HepG2 (cell line): ENCODE results near the gene POLR3F. TPM values are rescaled to one million over a fixed set of nuclear protein-coding genes. Genes with fewer than 3 reads are reported as not detected.
A peak's percentile ranks its signal among the peaks of the same experiment; 100 is the strongest.

Experiments used
- AGO2 ChIP-seq: fragments of 200-400 bp; formaldehyde crosslinking; optimal IDR thresholded peaks from 2 replicates; pipeline ENCODE3; 2017; ENCODE audit warnings: mild to moderate bottlenecking, low read depth, low read length, moderate library complexity
- ATF7-NPFF ChIP-seq: sonication (generic); formaldehyde crosslinking; IDR thresholded peaks from 2 replicates; pipeline ENCODE4 v1.8.1; 2023; ENCODE audit warnings: mild to moderate bottlenecking, low read depth, missing genetic modification reagents, moderate library complexity
- DMAP1 ChIP-seq: IDR thresholded peaks from 2 replicates; pipeline ENCODE4 v1.6.1; 2016
- FOSL1 ChIP-seq: sonication (generic); formaldehyde crosslinking; IDR thresholded peaks from 2 replicates; pipeline ENCODE4 v1.9.0; 2021; ENCODE audit warnings: missing genetic modification reagents, borderline replicate concordance
- FOXM1 ChIP-seq: sonication (generic); formaldehyde crosslinking; IDR thresholded peaks from 2 replicates; pipeline ENCODE4 v1.5.0; 2020; ENCODE audit warnings: missing genetic modification reagents
- KIAA2018 ChIP-seq: sonication (generic); formaldehyde crosslinking; IDR thresholded peaks from 2 replicates; pipeline ENCODE4 v1.5.0; 2020; ENCODE audit warnings: mild to moderate bottlenecking, missing genetic modification reagents, borderline replicate concordance
- MXD3 ChIP-seq: IDR thresholded peaks from 2 replicates; pipeline ENCODE4 v1.6.1; 2016; ENCODE audit warnings: mild to moderate bottlenecking, missing biosample characterization, missing genetic modification reagents
- POGK ChIP-seq: sonication (generic); formaldehyde crosslinking; conservative IDR thresholded peaks from 2 replicates; pipeline ENCODE4 v1.8.0; 2022; ENCODE audit warnings: mild to moderate bottlenecking, moderate library complexity, missing genetic modification reagents
- POLR2AphosphoS2 ChIP-seq: IDR thresholded peaks from 2 replicates; pipeline ENCODE4 v1.6.1; 2011; ENCODE audit warnings: low read depth, low read length, improper control_type of control experiment
- RBFOX2 ChIP-seq: fragments of 200-400 bp; formaldehyde crosslinking; IDR thresholded peaks from 2 replicates; pipeline ENCODE4 v1.6.1; 2017; ENCODE audit warnings: low read depth, mild to moderate bottlenecking, low read length
- RFX5 ChIP-seq: IDR thresholded peaks from 2 replicates; pipeline ENCODE4 v1.6.1; 2011; ENCODE audit warnings: low read depth, low read length, improper control_type of control experiment
- SIX1 ChIP-seq: sonication (generic); formaldehyde crosslinking; IDR thresholded peaks from 2 replicates; pipeline ENCODE4 v1.4.0; 2020; ENCODE audit warnings: missing genetic modification reagents, borderline replicate concordance
- U2AF2 ChIP-seq: fragments of 200-400 bp; formaldehyde crosslinking; IDR thresholded peaks from 2 replicates; pipeline ENCODE4 v1.6.1; 2017; ENCODE audit warnings: low read depth, mild to moderate bottlenecking, low read length
- ZBTB2 ChIP-seq: sonication (generic); formaldehyde crosslinking; IDR thresholded peaks from 2 replicates; pipeline ENCODE4 v1.8.0; 2022; ENCODE audit warnings: low read depth, missing genetic modification reagents
- ZNF207 ChIP-seq: fragments of 450-650 bp; IDR thresholded peaks from 2 replicates; pipeline ENCODE4 v1.6.1; 2016; ENCODE audit warnings: antibody characterized with exemption, borderline replicate concordance
- ZNF264 ChIP-seq: sonication (generic); formaldehyde crosslinking; IDR thresholded peaks from 2 replicates; pipeline ENCODE4 v1.4.0; 2020; ENCODE audit warnings: missing genetic modification reagents
- polyA plus RNA-seq, 8 experiments: library from polyadenylated mRNA; depleted of rRNA in 3 of 8; stranded (reverse) in 7 of 8; unstranded in 1 of 8; fragments of >200 nt; fragmentation: Illumina TruSeq in 4 of 8; extraction: Trizol in 4 of 8; gene quantifications; 2 replicates each; pipeline versions ENCODE4 v1.2.1 to v1.2.3, GENCODE V29; 2011 to 2016; ENCODE audit warnings: low read depth in 4 of 8, missing spikeins in 1 of 8, mixed read lengths in 1 of 8; ENCODE audit not compliant: insufficient read depth in 1 of 8
- total RNA-seq, 5 experiments: library from RNA; depleted of rRNA; stranded (reverse); fragments of >200 nt; fragmentation: Illumina TruSeq; extraction: Trizol; gene quantifications; 2 replicates each; pipeline ENCODE4 v1.2.3, GENCODE V29; 2016; ENCODE audit warnings: low read depth in 1 of 5

The POLR3F gene
- total and polyA plus RNA-seq, 2 of the 13 experiments (the other 11 are each of a cell fraction or from before 2014, with no cell fraction given) = 11.7 to 25.5 TPM

GRCh38 chr20:18507218-18508191 lies 40.3 kb downstream of the POLR3F start, which contains the start of gene SEC23B (continued):
- 0 out of 2 replicates have a peak, but pooled peaks have one; percentile 85 for TF ChIP-seq KIAA2018 (CRISPR knock-in tag)
- TF ChIP-seq AGO2 = peak; percentile 87
- peak; percentile 70; the same call in 1 of the 2 replicates for TF ChIP-seq ZBTB2 (CRISPR knock-in tag)
- TF ChIP-seq ZNF264 (CRISPR knock-in tag) = peak; percentile 35; the same call in 1 of the 2 replicates
- TF ChIP-seq POGK (CRISPR knock-in tag) = peak; percentile 79; the same call in 1 of the 2 replicates
- no peak; the same call in 1 of the 2 replicates for TF ChIP-seq FOXM1 (CRISPR knock-in tag)
- TF ChIP-seq ZNF207 = no peak
- peak; percentile 96 for TF ChIP-seq RBFOX2
- TF ChIP-seq FOSL1 (CRISPR knock-in tag) = no peak
- peak; percentile 100 for TF ChIP-seq DMAP1
- peak; percentile 14; the same call in 1 of the 2 replicates for TF ChIP-seq SIX1 (CRISPR knock-in tag)
- TF ChIP-seq U2AF2 = 0 out of 2 replicates have a peak, but pooled peaks have one; percentile 64
- peak; percentile 95 for TF ChIP-seq MXD3 (CRISPR knock-in tag)
- TF ChIP-seq ATF7-NPFF (CRISPR knock-in tag) = peak; percentile 94
- TF ChIP-seq POLR2AphosphoS2 = peak; percentile 92; the same call in 1 of the 2 replicates
- peak; percentile 90 for TF ChIP-seq RFX5
